ENCODE data around the gene GRID1.

The GRID1 gene

GRCh38 chr10:86288695-86289576, 77.7 kb downstream of the GRID1 start:
- no peak for DNase-seq (ENCODE audit: low read depth)
- TF ChIP-seq CTCF (conservative IDR thresholded peaks at IDR 0.05; ENCODE audit: low read depth, low read length), result no peak
- no peak overlapping the region for H3K4me3 ChIP-seq (ENCODE audit: low read depth, low read length)

- no peak overlapping the region for H3K4me3 ChIP-seq (ENCODE audit: low read depth, low read length)
- no peak for DNase-seq (ENCODE audit: low read depth)
- TF ChIP-seq CTCF (conservative IDR thresholded peaks at IDR 0.05; ENCODE audit: low read depth, low read length), result no peak
Observed at GRCh38 chr10:86287966-86288579, 78.5 kb downstream of the GRID1 start.

GRCh38 chr10:86287110-86287793, 79.3 kb downstream of the GRID1 start:
- no peak for DNase-seq (ENCODE audit: low read depth)
- TF ChIP-seq CTCF (conservative IDR thresholded peaks at IDR 0.05; ENCODE audit: low read depth, low read length), result no peak

GRCh38 chr10:86286236-86287109, 80.1 kb downstream of the GRID1 start:
- no peak for DNase-seq (ENCODE audit: low read depth)
- no peak for TF ChIP-seq CTCF (conservative IDR thresholded peaks at IDR 0.05; ENCODE audit: low read depth, low read length)
- no peak overlapping the region for H3K4me3 ChIP-seq (ENCODE audit: low read depth, low read length)

More at GRCh38 chr10:86287110-86287793, 79.3 kb downstream of the GRID1 start:
- H3K4me3 ChIP-seq (ENCODE audit: low read depth, low read length), result no peak overlapping the region

GRCh38 chr10:86285136-86285790, 81.3 kb downstream of the GRID1 start:
- TF ChIP-seq CTCF (conservative IDR thresholded peaks at IDR 0.05; ENCODE audit: low read depth, low read length), result no peak
- no peak overlapping the region for H3K4me3 ChIP-seq (ENCODE audit: low read depth, low read length)
- no peak for DNase-seq (ENCODE audit: low read depth)

Data from choroid plexus epithelial cell (primary cell).